Testis (tissue), 3 donors: ENCODE data around the gene LIN28A. TPM values are rescaled to one million over a fixed set of nuclear protein-coding genes. Genes with fewer than 3 reads are reported as not detected.

Experiments used
- DNase-seq: peaks from one replicate; pipeline ENCODE4 v3.0.0-alpha.2; 2019
- H3K27ac ChIP-seq, 2 donors: fragments of 200-600 bp; sonication (generic); one replicate each; pipeline ENCODE4 v1.5.1; 2019
- H3K27me3 ChIP-seq: fragments of 200-600 bp; sonication (generic); one replicate; pipeline ENCODE4 v1.5.1; 2019
- H3K36me3 ChIP-seq: fragments of 200-600 bp; sonication (generic); one replicate; pipeline ENCODE4 v1.5.1; 2017; ENCODE audit warnings: low read depth; ENCODE audit errors: missing control alignments
- H3K4me1 ChIP-seq: fragments of 200-600 bp; sonication (generic); one replicate; pipeline ENCODE4 v1.5.1; 2019
- H3K4me3 ChIP-seq, 2 donors: fragments of 200-600 bp; sonication (generic); one replicate each; pipeline ENCODE4 v1.5.1; 2017 to 2019
- H3K9me3 ChIP-seq: fragments of 200-600 bp; sonication (generic); one replicate; pipeline ENCODE4 v1.5.1; 2017
- POLR2A ChIP-seq: fragments of 450-650 bp; IDR thresholded peaks from one replicate; pipeline ENCODE4 v1.6.1; 2017; ENCODE audit warnings: antibody characterized with exemption, mild to moderate bottlenecking, moderate library complexity
- WGBS, 2 donors: methylation state at CpG; one replicate each; pipeline ENCODE4 v1.1.5; 2018; 5-methylcytosine and 5-hydroxymethylcytosine counted together
- intact Hi-C: fragments of 100-400 bp; cut with DNase I; formaldehyde crosslinking; loops from one replicate; pipeline ENCODE4 v1.15.1; 2023; ENCODE audit warnings: low total_unique reads
- polyA plus RNA-seq: library from polyadenylated mRNA; stranded (reverse); fragments of 350-450 nt; fragmentation: Illumina TruSeq; extraction: RNeasy Lipid Tissue Mini Kit (QIAGEN cat#74804); gene quantifications from one replicate; pipeline ENCODE4 v1.2.3, GENCODE V29; 2014; ENCODE audit warnings: low read depth, low replicate concordance; ENCODE audit not compliant: insufficient read depth
- total RNA-seq, 2 donors: library from RNA; depleted of rRNA; stranded (reverse); fragments of >200 nt; gene quantifications; one replicate each; pipeline ENCODE4 v1.2.3, GENCODE V29; 2016
- TF ChIP-seq, protein P1 (sequence below), 3 experiments: fragments of 450-650 bp in 2 of 3; fragments of 200-600 bp in 1 of 3; sonication (generic) in 1 of 3; IDR thresholded peaks; one replicate each; pipeline ENCODE4 v1.5.1; 2016 to 2019; ENCODE audit warnings: antibody characterized with exemption in 3 of 3, mild to moderate bottlenecking in 2 of 3, moderate library complexity in 1 of 3

The LIN28A gene
- total and polyA plus RNA-seq, 3 donors from 2014 or later = 1.5 to 3.9 (median 3.6) TPM

DNA sequence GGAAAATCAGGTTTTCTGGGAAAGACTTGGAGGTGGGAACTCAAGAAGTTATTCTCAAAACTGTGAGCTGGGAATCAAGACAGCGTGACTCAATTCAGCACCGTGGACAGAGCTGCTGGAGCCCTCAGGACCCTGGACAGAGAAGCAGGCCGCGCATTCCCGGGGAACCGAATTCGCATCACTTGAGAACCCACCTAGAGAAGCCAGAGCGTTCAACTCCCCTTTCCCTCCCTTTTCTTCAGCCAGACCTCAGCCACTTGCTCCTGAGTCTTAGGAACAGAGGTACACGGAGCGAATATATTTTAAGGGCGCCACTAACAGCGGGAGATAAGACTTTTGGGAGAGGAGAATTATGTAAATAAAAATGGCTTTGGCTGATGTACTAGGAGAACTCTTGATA, 2.0 kb upstream of the LIN28A start:
- intact Hi-C loops = no loop called here

DNA sequence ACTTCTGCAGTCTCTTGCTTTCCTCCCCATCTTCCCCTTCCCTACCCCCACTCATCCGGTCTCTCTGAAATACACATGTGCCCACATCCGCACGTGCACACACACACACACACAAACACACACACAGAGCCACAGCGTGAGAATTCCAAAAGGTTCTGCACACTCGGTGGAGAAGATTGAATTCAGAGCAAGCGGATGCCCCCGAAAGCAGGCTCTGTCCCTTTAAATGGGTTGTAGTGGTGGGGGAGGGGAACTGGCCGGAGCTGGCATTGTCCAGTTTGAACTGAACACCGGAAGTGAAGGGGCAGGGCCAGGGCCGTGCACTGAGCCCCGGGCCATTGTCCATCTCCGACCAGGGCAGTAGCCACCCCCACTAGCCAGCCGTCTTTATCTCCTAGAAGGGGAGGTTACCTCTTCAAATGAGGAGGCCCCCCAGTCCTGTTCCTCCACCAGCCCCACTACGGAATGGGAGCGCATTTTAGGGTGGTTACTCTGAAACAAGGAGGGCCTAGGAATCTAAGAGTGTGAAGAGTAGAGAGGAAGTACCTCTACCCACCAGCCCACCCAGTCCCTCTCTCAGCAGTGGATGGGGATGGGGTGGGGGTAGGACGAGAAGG, 1.3 kb upstream of the LIN28A start:
- intact Hi-C loops = no loop called here
- 1 to 2% methylated on average over 8 to 16 of the region's 16 CpGs for WGBS, 2 donors
- peak; percentile 26 for DNase-seq
- Histone ChIP-seq H3K36me3 (no peaks in the 10 kb centered on the region), H3K27me3 (peaks cover 8% of the 10 kb centered on the region), H3K4me1 (no peaks in the 10 kb centered on the region), H3K27ac (no peak overlapping the region), H3K4me3 (no peak overlapping the region), H3K9me3 (no peaks in the 10 kb centered on the region)
- no peak for TF ChIP-seq POLR2A
- TF ChIP-seq, protein P1, sequence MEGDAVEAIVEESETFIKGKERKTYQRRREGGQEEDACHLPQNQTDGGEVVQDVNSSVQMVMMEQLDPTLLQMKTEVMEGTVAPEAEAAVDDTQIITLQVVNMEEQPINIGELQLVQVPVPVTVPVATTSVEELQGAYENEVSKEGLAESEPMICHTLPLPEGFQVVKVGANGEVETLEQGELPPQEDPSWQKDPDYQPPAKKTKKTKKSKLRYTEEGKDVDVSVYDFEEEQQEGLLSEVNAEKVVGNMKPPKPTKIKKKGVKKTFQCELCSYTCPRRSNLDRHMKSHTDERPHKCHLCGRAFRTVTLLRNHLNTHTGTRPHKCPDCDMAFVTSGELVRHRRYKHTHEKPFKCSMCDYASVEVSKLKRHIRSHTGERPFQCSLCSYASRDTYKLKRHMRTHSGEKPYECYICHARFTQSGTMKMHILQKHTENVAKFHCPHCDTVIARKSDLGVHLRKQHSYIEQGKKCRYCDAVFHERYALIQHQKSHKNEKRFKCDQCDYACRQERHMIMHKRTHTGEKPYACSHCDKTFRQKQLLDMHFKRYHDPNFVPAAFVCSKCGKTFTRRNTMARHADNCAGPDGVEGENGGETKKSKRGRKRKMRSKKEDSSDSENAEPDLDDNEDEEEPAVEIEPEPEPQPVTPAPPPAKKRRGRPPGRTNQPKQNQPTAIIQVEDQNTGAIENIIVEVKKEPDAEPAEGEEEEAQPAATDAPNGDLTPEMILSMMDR (IDR thresholded peaks at IDR 0.05) = no peak

More for the DNA sequence above, 2.0 kb upstream of the LIN28A start:
- no peak overlapping the region for H3K4me3 ChIP-seq
- no peak overlapping the region for H3K27ac ChIP-seq
- H3K4me1 ChIP-seq = no peaks in the 10 kb centered on the region
- TF ChIP-seq, protein P1 (IDR thresholded peaks at IDR 0.05) = no peak
- no peak for TF ChIP-seq POLR2A
- 1% methylated on average over 12 of the region's 12 CpGs for WGBS, 2 donors
- no peaks in the 10 kb centered on the region for H3K36me3 ChIP-seq
- H3K27me3 ChIP-seq = peaks cover 8% of the 10 kb centered on the region
- no peaks in the 10 kb centered on the region for H3K9me3 ChIP-seq
- peak; percentile 87 for DNase-seq

- no peaks in the 10 kb centered on the region for H3K4me1 ChIP-seq
- H3K9me3 ChIP-seq = no peaks in the 10 kb centered on the region
- H3K4me3 ChIP-seq = no peak overlapping the region
- TF ChIP-seq, protein P1 (IDR thresholded peaks at IDR 0.05) = no peak
- no peak for TF ChIP-seq POLR2A
- DNase-seq = no peak
- H3K27ac ChIP-seq = no peak overlapping the region
- H3K36me3 ChIP-seq = no peaks in the 10 kb centered on the region
- intact Hi-C loops = no loop called here
- peaks cover 8% of the 10 kb centered on the region for H3K27me3 ChIP-seq
- WGBS, 2 donors = 5 to 6% methylated on average over 14 to 20 of the region's 20 CpGs
Measured at GRCh38 chr1:26411624-26412074, 1.0 kb downstream of the LIN28A start.

DNA sequence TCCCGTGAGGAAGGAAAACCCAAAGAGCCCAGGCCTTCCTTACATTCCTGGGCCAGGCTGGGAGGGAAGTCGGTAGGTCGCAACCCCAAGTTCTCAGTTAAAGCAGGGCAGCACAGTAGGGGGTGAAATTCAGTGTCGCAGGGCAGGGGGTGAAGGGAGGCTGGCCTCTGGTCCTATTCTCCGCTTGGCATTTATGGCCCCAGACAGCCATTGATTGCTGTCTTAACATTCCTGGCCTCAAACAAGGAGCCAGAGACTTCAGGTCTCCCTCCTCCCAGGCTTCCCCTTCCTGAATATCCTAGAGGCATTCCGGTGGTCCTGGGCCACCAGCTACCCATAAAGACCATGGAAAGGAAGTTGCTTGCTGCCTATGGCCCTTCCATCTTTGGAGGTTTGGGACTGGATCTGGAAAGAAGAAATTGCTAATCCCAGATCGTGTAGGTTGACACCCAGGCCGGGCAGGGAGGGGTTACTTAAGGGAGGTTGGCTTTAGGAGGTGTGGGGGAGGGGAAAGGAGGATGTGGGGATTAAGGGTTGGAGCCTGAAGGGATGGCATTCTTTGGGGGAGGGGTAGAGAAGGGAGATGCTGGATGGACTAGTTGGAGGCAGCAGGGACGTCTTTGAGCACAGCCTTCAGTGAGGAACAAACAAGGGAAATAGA, 1.7 kb downstream of the LIN28A start:
- Histone ChIP-seq H3K27ac (no peak overlapping the region), H3K9me3 (no peaks in the 10 kb centered on the region), H3K4me3 (no peak overlapping the region), H3K27me3 (peaks cover 8% of the 10 kb centered on the region), H3K36me3 (no peaks in the 10 kb centered on the region), H3K4me1 (no peaks in the 10 kb centered on the region)
- intact Hi-C loops = no loop called here
- no peak for TF ChIP-seq POLR2A
- TF ChIP-seq, protein P1 (IDR thresholded peaks at IDR 0.05) = no peak
- WGBS, 2 donors = 16 to 25% methylated on average over 8 to 9 of the region's 9 CpGs
- DNase-seq = no peak
